Measurements from ENCODE around the gene IKZF2.

The IKZF2 gene

DNA sequence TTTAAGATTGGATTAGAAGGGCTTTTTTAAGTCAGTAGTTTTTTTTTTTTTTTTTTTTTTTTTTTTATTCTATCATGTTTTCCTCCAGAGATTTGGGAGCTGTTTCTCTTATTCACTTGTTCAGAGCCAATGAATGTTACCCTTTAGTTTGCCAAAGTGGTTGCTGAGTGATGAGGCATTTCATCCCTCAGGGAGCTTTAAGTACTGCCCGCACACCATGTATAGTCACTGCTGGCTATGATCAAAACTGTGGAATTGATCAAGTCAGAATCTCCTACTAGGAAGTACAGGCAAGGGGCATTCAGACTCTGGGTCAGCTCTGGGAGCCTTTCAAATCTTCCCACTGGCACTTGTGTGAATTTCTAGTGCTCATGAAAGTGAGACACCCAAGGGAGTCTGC, 201.6 kb downstream of the IKZF2 start:
- no peak for DNase-seq
